Hepatocyte (in vitro differentiated cells): ENCODE results near the gene RAD50. TPM values are rescaled to one million over a fixed set of nuclear protein-coding genes. Genes with fewer than 3 reads are reported as not detected.

Source experiments
- DNase-seq: peaks from one replicate; pipeline ENCODE4 v3.0.0-alpha.2; 2016; ENCODE audit warnings: low spot score
- H2AFZ ChIP-seq: fragments of 200-600 bp; sonication (generic); 2 replicates; pipeline ENCODE4 v1.6.0; 2016; ENCODE audit warnings: antibody characterized with exemption, mild to moderate bottlenecking
- H3K27ac ChIP-seq: fragments of 200-600 bp; sonication (generic); 2 replicates; pipeline ENCODE4 v1.5.1; 2016; ENCODE audit warnings: mild to moderate bottlenecking
- H3K27me3 ChIP-seq: fragments of 200-600 bp; sonication (generic); 2 replicates; pipeline ENCODE4 v1.6.1; 2016
- H3K36me3 ChIP-seq: fragments of 200-600 bp; sonication (generic); replicated peaks from 2 replicates; pipeline ENCODE4 v1.5.1; 2016; ENCODE audit warnings: low read depth; ENCODE audit not compliant: insufficient read depth
- H3K4me1 ChIP-seq: fragments of 200-600 bp; sonication (generic); 2 replicates; pipeline ENCODE4 v1.5.1; 2016; ENCODE audit warnings: mild to moderate bottlenecking, moderate library complexity; ENCODE audit not compliant: insufficient read depth
- H3K4me2 ChIP-seq: fragments of 200-600 bp; sonication (generic); 2 replicates; pipeline ENCODE4 v1.6.0; 2016
- H3K4me3 ChIP-seq: fragments of 200-600 bp; sonication (generic); 2 replicates; pipeline ENCODE4 v1.5.1; 2016; ENCODE audit warnings: mild to moderate bottlenecking
- H3K79me2 ChIP-seq: fragments of 200-600 bp; sonication (generic); 2 replicates; pipeline ENCODE4 v1.6.0; 2017; ENCODE audit warnings: mild to moderate bottlenecking
- H3K9me2 ChIP-seq: fragments of 200-600 bp; sonication (generic); replicated peaks from 2 replicates; pipeline ENCODE4 v1.6.0; 2017; ENCODE audit warnings: mild to moderate bottlenecking; ENCODE audit not compliant: insufficient read depth
- H3K9me3 ChIP-seq: fragments of 200-600 bp; sonication (generic); 2 replicates; pipeline ENCODE4 v1.5.1; 2016; ENCODE audit warnings: low read depth, mild to moderate bottlenecking
- H4K20me1 ChIP-seq: fragments of 200-600 bp; sonication (generic); 2 replicates; pipeline ENCODE4 v1.6.0; 2016; ENCODE audit warnings: mild to moderate bottlenecking; ENCODE audit not compliant: insufficient read depth, poor library complexity, severe bottlenecking
- EZH2 ChIP-seq: fragments of 200-600 bp; sonication (generic); IDR thresholded peaks from 2 replicates; pipeline ENCODE4 v1.6.1; 2016; ENCODE audit warnings: antibody characterized with exemption, mild to moderate bottlenecking, borderline replicate concordance
- EZH2phosphoT487 ChIP-seq: fragments of 200-600 bp; sonication (generic); IDR thresholded peaks from one replicate; pipeline ENCODE4 v1.6.1; 2018; ENCODE audit warnings: antibody characterized with exemption, mild to moderate bottlenecking, low read depth, moderate library complexity; ENCODE audit not compliant: unreplicated experiment, severe bottlenecking
- WGBS: methylation state at CpG from one replicate; pipeline ENCODE4 v1.1.6; 2016; ENCODE audit warnings: low lambda C conversion rate; ENCODE audit errors: missing lambda C conversion rate; 5-methylcytosine and 5-hydroxymethylcytosine counted together
- polyA plus RNA-seq: library from polyadenylated mRNA; unstranded; fragments of >200 nt; fragmentation: Nextera tagmentation; extraction: Ambion mirVana; gene quantifications from 2 replicates; pipeline ENCODE4 v1.2.1, GENCODE V29; 2016
- total RNA-seq: library from RNA; depleted of rRNA; stranded (reverse); fragments of >200 nt; gene quantifications from 2 replicates; pipeline ENCODE4 v1.2.3, GENCODE V29; 2014
- TF ChIP-seq, protein P1 (sequence below): fragments of 200-600 bp; sonication (generic); IDR thresholded peaks from 2 replicates; pipeline ENCODE4 v1.5.1; 2016; ENCODE audit warnings: antibody characterized with exemption, mild to moderate bottlenecking; ENCODE audit not compliant: poor library complexity

RAD50 gene
- total and polyA plus RNA-seq, 2 experiments from 2014 or later: 27.0 to 28.1 TPM

DNA sequence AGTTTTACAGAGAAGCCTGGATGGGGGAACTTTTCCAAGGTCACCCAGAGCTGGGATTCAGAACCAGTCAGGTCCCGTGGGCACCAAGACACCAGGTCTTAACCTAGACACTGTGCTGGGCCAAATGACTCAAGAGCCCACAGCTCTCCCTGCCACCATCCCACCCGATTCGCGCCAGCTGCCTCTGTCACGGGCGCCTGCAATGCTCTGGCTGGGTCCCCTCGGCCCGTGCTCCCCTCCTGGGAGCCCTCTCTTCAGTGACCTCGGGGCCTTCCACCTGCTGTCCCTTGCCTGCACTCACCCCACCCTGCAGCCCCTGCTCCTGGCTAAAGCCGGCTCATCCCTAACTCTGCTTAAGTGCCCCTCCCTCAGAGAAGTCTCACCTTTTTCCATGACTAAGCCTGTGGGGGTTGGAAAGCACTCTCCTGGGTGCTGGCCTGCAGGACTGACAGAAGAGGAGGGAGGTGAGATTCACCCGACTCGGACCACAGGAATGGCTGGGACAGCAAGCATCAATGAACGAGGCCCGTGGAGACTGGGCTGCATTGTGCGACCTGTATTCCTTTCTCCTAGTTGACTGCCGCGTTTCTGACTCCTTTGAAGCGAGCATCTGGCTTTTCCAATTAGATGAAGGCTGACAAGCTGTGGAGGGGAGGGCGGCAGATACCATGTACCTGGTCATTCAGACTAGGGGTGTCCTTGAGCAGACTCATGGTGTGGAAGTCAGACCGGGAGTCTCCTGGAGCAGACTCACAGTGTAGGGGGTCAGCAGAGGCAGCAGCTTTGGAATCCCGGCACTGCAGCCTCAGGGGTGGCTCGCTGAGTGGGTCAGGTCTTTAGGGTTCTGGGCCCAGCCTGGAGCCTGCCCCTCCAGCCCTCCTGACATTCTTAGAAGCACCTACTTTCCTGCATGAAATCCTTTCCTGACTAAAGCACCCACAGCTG, 111.3 kb downstream of the RAD50 start:
- no peak for DNase-seq
- H3K27me3 ChIP-seq: no peaks in the 10 kb centered on the region
- no peak overlapping the region for H3K4me3 ChIP-seq
- no peaks in the 10 kb centered on the region for H3K9me3 ChIP-seq
- H4K20me1 ChIP-seq: no peaks in the 10 kb centered on the region
- no peaks in the 10 kb centered on the region for H3K79me2 ChIP-seq
- no peaks in the 10 kb centered on the region for H3K36me3 ChIP-seq
- no peak overlapping the region for H3K27ac ChIP-seq
- H3K4me1 ChIP-seq: peaks cover 19% of the 10 kb centered on the region
- no peak overlapping the region for H3K4me2 ChIP-seq
- H3K9me2 ChIP-seq: no peaks in the 10 kb centered on the region
- 82% methylated on average over 21 of the region's 22 CpGs for WGBS
- no peak overlapping the region for H2AFZ ChIP-seq
- TF ChIP-seq, protein P1, sequence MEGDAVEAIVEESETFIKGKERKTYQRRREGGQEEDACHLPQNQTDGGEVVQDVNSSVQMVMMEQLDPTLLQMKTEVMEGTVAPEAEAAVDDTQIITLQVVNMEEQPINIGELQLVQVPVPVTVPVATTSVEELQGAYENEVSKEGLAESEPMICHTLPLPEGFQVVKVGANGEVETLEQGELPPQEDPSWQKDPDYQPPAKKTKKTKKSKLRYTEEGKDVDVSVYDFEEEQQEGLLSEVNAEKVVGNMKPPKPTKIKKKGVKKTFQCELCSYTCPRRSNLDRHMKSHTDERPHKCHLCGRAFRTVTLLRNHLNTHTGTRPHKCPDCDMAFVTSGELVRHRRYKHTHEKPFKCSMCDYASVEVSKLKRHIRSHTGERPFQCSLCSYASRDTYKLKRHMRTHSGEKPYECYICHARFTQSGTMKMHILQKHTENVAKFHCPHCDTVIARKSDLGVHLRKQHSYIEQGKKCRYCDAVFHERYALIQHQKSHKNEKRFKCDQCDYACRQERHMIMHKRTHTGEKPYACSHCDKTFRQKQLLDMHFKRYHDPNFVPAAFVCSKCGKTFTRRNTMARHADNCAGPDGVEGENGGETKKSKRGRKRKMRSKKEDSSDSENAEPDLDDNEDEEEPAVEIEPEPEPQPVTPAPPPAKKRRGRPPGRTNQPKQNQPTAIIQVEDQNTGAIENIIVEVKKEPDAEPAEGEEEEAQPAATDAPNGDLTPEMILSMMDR: no peak
- no peak for TF ChIP-seq EZH2
- TF ChIP-seq EZH2phosphoT487: no peak

DNA sequence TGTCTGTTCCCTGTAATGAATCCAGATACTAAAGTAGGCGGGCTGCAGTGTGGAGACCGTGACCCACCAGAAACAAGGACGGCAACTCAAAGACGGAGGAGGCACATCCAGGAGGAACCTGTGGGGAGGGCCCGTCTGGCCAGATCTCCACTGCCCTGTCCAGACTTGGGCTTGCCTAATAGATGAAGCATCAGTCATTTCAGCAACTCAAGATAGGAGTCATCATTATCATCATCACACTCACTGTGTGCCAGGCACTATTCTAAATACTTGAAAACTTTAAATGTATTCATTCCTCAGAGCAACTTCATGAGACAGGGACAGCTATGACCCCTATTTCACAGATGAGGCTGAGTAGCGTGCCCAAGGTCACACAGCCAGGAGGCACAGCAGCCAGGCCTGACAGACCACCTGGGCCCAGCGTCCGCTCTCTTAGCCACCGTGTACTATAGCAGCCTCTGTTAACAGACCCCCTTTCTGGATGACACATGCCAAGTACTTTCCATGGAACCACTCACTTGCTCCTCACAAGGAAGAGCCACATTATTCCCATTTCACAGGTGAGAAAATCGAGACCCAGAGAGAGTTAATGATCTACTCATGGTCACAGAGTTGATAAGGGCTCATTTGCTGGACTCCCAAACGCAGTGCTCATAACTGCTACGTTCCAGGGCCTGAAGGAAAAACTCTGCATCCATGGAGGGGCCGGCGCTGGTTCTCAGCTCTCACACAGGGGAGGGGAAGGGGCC, 112.1 kb downstream of the RAD50 start:
- Histone ChIP-seq H3K9me3 (no peaks in the 10 kb centered on the region), H3K27me3 (no peaks in the 10 kb centered on the region), H3K4me2 (no peak overlapping the region), H4K20me1 (no peaks in the 10 kb centered on the region), H3K79me2 (no peaks in the 10 kb centered on the region), H3K9me2 (no peaks in the 10 kb centered on the region), H3K4me3 (no peak overlapping the region), H3K27ac (no peak overlapping the region), H3K36me3 (no peaks in the 10 kb centered on the region), H3K4me1 (peaks cover 12% of the 10 kb centered on the region), H2AFZ (no peak overlapping the region)
- TF ChIP-seq, protein P1: no peak
- TF ChIP-seq EZH2 (no peak), EZH2phosphoT487 (no peak)
- DNase-seq: no peak
- 90% methylated on average over 14 of the region's 14 CpGs for WGBS

DNA sequence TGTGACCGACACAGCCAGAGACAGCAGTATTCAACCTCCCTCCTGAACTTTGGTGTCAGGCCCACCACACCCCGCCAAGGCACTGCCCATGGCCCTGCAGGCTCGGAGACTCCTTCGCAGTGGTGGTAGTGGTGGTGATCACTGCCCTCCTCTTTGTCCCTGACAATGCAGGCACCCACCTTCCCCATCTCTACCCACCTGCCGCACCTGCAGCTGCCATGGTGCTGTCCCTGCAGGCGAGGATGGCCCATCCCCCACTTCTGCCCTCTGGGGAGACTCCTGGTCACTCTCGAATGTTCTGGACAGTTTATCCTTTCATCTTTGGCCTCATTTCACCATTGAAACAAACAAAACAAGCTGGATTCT, 112.7 kb downstream of the RAD50 start:
- H3K4me1 ChIP-seq: peaks cover 6% of the 10 kb centered on the region
- no peaks in the 10 kb centered on the region for H3K36me3 ChIP-seq
- H3K4me3 ChIP-seq: no peak overlapping the region
- no peaks in the 10 kb centered on the region for H4K20me1 ChIP-seq
- H3K9me2 ChIP-seq: no peaks in the 10 kb centered on the region
- H3K4me2 ChIP-seq: no peak overlapping the region
- no peaks in the 10 kb centered on the region for H3K27me3 ChIP-seq
- no peak overlapping the region for H2AFZ ChIP-seq
- no peak for TF ChIP-seq EZH2phosphoT487
- no peak for TF ChIP-seq EZH2
- TF ChIP-seq, protein P1: no peak
- no peak overlapping the region for H3K27ac ChIP-seq
- H3K79me2 ChIP-seq: no peaks in the 10 kb centered on the region
- no peak for DNase-seq
- WGBS: 87% methylated on average over 7 of the region's 7 CpGs
- no peaks in the 10 kb centered on the region for H3K9me3 ChIP-seq
